ENCODE data around the gene PHOX2B. TPM values are rescaled to one million over a fixed set of nuclear protein-coding genes. Genes with fewer than 3 reads are reported as not detected.

PHOX2B gene
- polyA plus RNA-seq, 2 of the 4 experiments (the other 2 are of a cell fraction), result not detected

DNA sequence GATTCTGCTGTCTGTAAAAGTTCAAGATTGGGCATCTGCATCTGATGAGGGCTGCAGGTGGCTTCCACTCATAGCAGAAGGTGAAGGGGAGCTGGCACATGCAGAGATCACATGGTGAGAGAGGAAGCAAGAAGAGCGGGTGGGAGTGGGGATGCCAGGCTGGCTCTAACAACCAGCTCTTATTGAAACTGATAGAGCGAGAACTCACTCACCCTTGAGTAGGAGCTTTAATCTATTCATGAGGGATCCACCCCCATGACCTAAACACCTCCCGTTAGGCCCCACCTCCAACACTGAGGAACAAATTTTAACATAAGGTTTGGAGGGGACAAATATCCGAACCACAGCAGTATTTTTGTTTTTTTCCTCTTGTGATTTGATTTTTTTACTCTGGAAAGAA lies 45.8 kb downstream of the PHOX2B start:
- Histone ChIP-seq H3K4me3 (no peak overlapping the region), H3K27ac (no peak overlapping the region), H3K4me1 (peaks cover 11% of the 10 kb centered on the region; the same call in 1 of the 3 replicates), H3K4me2 (no peak overlapping the region), H3K9me3 (no peaks in the 10 kb centered on the region)
- CTCF ChIA-PET, result interaction anchor here (0.7 to 1.6 kb wide), 2 partner anchors 9 to 25 kb away, joined by 3 read pairs; no protein-coding TSS in a partner anchor
- DNase-seq (ENCODE audit: low read depth in 1 of 2, low spot score in 1 of 2) (no peak), ATAC-seq (peak in 1 of 2 experiments; percentile 52; a peak in 3 of 6 replicates), FAIRE-seq (no peak)
- POLR2A ChIA-PET, result no interaction called here
- 64% methylated on average over 4 of the region's 4 CpGs for WGBS (ENCODE audit: missing lambda C conversion rate)
- TF ChIP-seq EHF (CRISPR knock-in tag; IDR thresholded peaks at IDR 0.05) (no peak), JUN (IDR thresholded peaks at IDR 0.05) (no peak), CBX2 (IDR thresholded peaks at IDR 0.05; ENCODE audit: borderline replicate concordance, low read depth) (no peak), HES2 (IDR thresholded peaks at IDR 0.05) (no peak), HOXB13 (CRISPR knock-in tag; IDR thresholded peaks at IDR 0.05; ENCODE audit: low read depth) (no peak), NPAS2 (CRISPR knock-in tag; IDR thresholded peaks at IDR 0.05; ENCODE audit: borderline replicate concordance) (no peak), CHD4 (IDR thresholded peaks at IDR 0.05; ENCODE audit: borderline replicate concordance) (no peak), RAD21 (conservative IDR thresholded peaks at IDR 0.05 in 1 of 2, IDR thresholded peaks at IDR 0.05 in 1 of 2) (no peak), POLR2A (IDR thresholded peaks at IDR 0.05; ENCODE audit: low read length) (no peak), JUNB (IDR thresholded peaks at IDR 0.05) (no peak), ZNF302 (CRISPR knock-in tag; IDR thresholded peaks at IDR 0.05) (no peak), ATOH8 (CRISPR knock-in tag; IDR thresholded peaks at IDR 0.05; ENCODE audit: low read depth) (no peak)
- TF ChIP-seq, protein P1, sequence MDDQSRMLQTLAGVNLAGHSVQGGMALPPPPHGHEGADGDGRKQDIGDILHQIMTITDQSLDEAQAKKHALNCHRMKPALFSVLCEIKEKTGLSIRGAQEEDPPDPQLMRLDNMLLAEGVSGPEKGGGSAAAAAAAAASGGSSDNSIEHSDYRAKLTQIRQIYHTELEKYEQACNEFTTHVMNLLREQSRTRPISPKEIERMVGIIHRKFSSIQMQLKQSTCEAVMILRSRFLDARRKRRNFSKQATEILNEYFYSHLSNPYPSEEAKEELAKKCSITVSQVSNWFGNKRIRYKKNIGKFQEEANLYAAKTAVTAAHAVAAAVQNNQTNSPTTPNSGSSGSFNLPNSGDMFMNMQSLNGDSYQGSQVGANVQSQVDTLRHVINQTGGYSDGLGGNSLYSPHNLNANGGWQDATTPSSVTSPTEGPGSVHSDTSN (IDR thresholded peaks at IDR 0.05), result no peak

GRCh38 chr4:41701983-41702382 lies 46.5 kb downstream of the PHOX2B start:
- CTCF ChIA-PET, result interaction anchor here (1.0 to 1.8 kb wide), 4 partner anchors 9 to 181 kb away, joined by 3 to 5 read pairs (median 4); no protein-coding TSS in a partner anchor
- TF ChIP-seq BCL3 (IDR thresholded peaks at IDR 0.05) (no peak), TP53 (CRISPR knock-in tag; IDR thresholded peaks at IDR 0.05) (no peak), ESRRA (IDR thresholded peaks at IDR 0.05; ENCODE audit: borderline replicate concordance, low read length) (no peak), HOXA7 (CRISPR knock-in tag; IDR thresholded peaks at IDR 0.05) (no peak), RCOR1 (IDR thresholded peaks at IDR 0.05; ENCODE audit: low read depth, low read length) (no peak), JUN (IDR thresholded peaks at IDR 0.05) (no peak), CEBPB (IDR thresholded peaks at IDR 0.05) (no peak), FOSL2 (IDR thresholded peaks at IDR 0.05) (0 out of 2 replicates have a peak, but pooled peaks have one; percentile 24), FOSL2 (CRISPR knock-in tag; IDR thresholded peaks at IDR 0.05) (peak; percentile 41), CBX8 (IDR thresholded peaks at IDR 0.05) (no peak), HDAC2 (IDR thresholded peaks at IDR 0.05) (no peak), MAFK (IDR thresholded peaks at IDR 0.05; ENCODE audit: partially characterized antibody) (peak; percentile 87)
- TF ChIP-seq, protein P2, sequence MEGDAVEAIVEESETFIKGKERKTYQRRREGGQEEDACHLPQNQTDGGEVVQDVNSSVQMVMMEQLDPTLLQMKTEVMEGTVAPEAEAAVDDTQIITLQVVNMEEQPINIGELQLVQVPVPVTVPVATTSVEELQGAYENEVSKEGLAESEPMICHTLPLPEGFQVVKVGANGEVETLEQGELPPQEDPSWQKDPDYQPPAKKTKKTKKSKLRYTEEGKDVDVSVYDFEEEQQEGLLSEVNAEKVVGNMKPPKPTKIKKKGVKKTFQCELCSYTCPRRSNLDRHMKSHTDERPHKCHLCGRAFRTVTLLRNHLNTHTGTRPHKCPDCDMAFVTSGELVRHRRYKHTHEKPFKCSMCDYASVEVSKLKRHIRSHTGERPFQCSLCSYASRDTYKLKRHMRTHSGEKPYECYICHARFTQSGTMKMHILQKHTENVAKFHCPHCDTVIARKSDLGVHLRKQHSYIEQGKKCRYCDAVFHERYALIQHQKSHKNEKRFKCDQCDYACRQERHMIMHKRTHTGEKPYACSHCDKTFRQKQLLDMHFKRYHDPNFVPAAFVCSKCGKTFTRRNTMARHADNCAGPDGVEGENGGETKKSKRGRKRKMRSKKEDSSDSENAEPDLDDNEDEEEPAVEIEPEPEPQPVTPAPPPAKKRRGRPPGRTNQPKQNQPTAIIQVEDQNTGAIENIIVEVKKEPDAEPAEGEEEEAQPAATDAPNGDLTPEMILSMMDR (IDR thresholded peaks at IDR 0.05), result no peak
- Histone ChIP-seq H3K9me3 (no peaks in the 10 kb centered on the region), H3K4me2 (0 out of 3 replicates have a peak overlapping the region, but pooled peaks have one; percentile 9), H3K27ac (no peak overlapping the region), H3K4me3 (no peak overlapping the region), H3K4me1 (peaks cover 11% of the 10 kb centered on the region; the same call in 1 of the 3 replicates)
- DNase-seq (ENCODE audit: low read depth in 1 of 2, low spot score in 1 of 2), result peak in 1 of 2 experiments; percentile 26
- POLR2A ChIA-PET, result no interaction called here
- no peak for FAIRE-seq
- peak; percentile 51 to 54; a peak in 3 of 6 replicates for ATAC-seq
- WGBS (ENCODE audit: missing lambda C conversion rate), result 27% methylated on average over 3 of the region's 3 CpGs

Data from A549 (cell line).